Activated CD8-positive, alpha-beta T cell treated with anti-CD3 and anti-CD28 coated beads for 36 hours (primary cell): Measurements from ENCODE around the gene ORAI1. TPM values are rescaled to one million over a fixed set of nuclear protein-coding genes. Genes with fewer than 3 reads are reported as not detected.

Source experiments
- ATAC-seq: fragments of 200-7000 bp; cut with Tn5 transposase; one replicate; pipeline ENCODE4 v1.10.0; 2021; ENCODE audit warnings: mild to moderate bottlenecking, moderate library complexity
- CTCF ChIA-PET: fragments of 350-600 bp; sonication (Branson Sonifier 250); formaldehyde crosslinking; loops from one replicate; lab custom pipeline; 2021; ENCODE audit warnings: antibody characterized with exemption; lab: Charles Lee
- POLR2A ChIA-PET: fragments of 350-600 bp; sonication (Branson Sonifier 250); formaldehyde crosslinking; loops from one replicate; lab custom pipeline; 2021; ENCODE audit warnings: antibody characterized with exemption; lab: Charles Lee
- DNase-seq: peaks from one replicate; pipeline ENCODE4 v3.0.0-alpha.2; 2020
- H3K27ac Mint-ChIP-seq: one replicate; pipeline ENCODE4 v1.8.0; 2021; ENCODE audit warnings: mild to moderate bottlenecking, mixed read lengths
- H3K27me3 Mint-ChIP-seq: one replicate; pipeline ENCODE4 v1.8.0; 2021; ENCODE audit warnings: mixed read lengths
- H3K36me3 Mint-ChIP-seq: one replicate; pipeline ENCODE4 v1.8.0; 2021; ENCODE audit warnings: low read depth, mixed read lengths
- H3K4me1 Mint-ChIP-seq: one replicate; pipeline ENCODE4 v1.8.0; 2021; ENCODE audit warnings: low read depth, mixed read lengths
- H3K4me3 Mint-ChIP-seq: one replicate; pipeline ENCODE4 v1.8.0; 2021; ENCODE audit warnings: mild to moderate bottlenecking, moderate library complexity, mixed read lengths
- H3K9me3 Mint-ChIP-seq: one replicate; pipeline ENCODE4 v1.8.0; 2021; ENCODE audit warnings: mixed read lengths
- intact Hi-C: fragments of 100-400 bp; cut with micrococcal nuclease; formaldehyde crosslinking; loops from one replicate; pipeline ENCODE4 v1.10.0; 2022
- total RNA-seq, 2 experiments: library from RNA; stranded (reverse); gene quantifications; one replicate each; pipeline ENCODE4 v1.2.3, GENCODE V29; 2021
- TF ChIP-seq, protein P1 (sequence below): fragments of 200-600 bp; IDR thresholded peaks from one replicate; pipeline ENCODE4 v1.8.0; 2022; ENCODE audit warnings: antibody characterized with exemption, mild to moderate bottlenecking

The ORAI1 gene
- total RNA-seq, 2 experiments from 2014 or later = 37.0 to 38.1 TPM

DNA sequence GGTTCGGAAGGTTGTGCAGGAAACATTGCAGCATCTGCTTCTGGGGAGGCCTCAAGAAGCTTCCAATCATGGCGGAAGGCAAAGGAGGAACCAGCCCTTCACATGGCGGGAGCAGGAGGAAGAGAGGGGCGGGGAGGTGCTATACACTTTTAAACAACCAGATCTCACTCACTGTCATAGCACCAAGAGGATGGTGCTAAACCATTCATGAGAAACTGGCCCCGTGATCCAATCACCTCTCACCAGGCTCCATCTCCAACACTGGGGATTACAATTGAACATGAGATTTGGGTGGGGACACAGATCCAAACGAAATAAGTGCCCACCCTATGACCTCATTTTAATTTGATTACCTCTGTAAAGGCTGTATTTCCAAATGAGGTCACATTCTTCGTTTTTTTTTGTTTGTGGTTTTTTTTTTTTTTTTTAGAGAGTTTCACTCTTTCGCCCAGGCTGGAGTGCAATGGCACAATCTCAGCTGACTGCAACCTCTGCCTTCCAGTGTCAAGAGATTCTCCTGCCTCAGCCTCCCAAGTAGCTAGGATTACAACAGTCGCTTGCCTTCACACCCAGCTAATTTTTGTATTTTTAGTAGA is 11.4 kb upstream of the ORAI1 start:
- Mint-ChIP-seq H3K4me1 (no peaks in the 10 kb centered on the region), H3K4me3 (no peak overlapping the region), H3K27me3 (no peaks in the 10 kb centered on the region), H3K36me3 (no peaks in the 10 kb centered on the region), H3K9me3 (no peaks in the 10 kb centered on the region), H3K27ac (no peak overlapping the region)
- intact Hi-C loops = no loop called here
- no peak for DNase-seq
- ATAC-seq = no peak
- TF ChIP-seq, protein P1, sequence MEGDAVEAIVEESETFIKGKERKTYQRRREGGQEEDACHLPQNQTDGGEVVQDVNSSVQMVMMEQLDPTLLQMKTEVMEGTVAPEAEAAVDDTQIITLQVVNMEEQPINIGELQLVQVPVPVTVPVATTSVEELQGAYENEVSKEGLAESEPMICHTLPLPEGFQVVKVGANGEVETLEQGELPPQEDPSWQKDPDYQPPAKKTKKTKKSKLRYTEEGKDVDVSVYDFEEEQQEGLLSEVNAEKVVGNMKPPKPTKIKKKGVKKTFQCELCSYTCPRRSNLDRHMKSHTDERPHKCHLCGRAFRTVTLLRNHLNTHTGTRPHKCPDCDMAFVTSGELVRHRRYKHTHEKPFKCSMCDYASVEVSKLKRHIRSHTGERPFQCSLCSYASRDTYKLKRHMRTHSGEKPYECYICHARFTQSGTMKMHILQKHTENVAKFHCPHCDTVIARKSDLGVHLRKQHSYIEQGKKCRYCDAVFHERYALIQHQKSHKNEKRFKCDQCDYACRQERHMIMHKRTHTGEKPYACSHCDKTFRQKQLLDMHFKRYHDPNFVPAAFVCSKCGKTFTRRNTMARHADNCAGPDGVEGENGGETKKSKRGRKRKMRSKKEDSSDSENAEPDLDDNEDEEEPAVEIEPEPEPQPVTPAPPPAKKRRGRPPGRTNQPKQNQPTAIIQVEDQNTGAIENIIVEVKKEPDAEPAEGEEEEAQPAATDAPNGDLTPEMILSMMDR = no peak
- ChIA-PET CTCF (interaction anchor here (1.8 kb wide), 1 partner anchor 10 kb away, joined by 3 read pairs; no protein-coding TSS in a partner anchor), POLR2A (interaction anchor here (1.6 kb wide), 1 partner anchor 13 kb away, joined by 5 read pairs; no protein-coding TSS in a partner anchor)

DNA sequence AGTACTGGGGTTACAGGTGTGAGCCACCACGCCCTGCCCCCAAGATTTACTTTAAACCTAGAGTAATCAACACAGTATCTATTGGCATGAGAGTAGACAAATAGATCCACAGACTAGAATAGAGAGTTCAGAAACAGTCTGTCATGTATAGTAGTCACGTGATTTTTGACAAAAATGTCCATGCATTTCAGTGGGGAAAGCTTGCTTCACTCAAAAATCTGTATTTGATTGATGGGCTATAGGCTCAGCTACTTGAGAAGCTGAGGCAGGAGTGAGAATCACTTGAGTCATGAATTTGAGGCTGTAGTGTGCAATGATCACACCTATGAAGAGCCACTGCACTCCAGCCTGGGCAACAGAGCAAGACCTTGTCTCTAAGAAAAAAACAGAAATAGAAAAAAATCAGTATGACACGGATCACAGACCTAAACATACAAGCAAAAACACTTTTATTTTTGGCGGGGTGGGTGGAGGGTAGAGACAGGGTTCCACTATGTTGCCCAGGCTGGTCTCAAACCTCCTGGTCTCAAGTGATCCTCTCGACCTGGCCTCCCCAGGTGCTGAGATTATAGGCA is 7.6 kb upstream of the ORAI1 start:
- ChIA-PET POLR2A (interaction anchor here (1.1 to 1.7 kb wide), 2 partner anchors 9 to 79 kb away, joined by 3 read pairs; no protein-coding TSS in a partner anchor), CTCF (interaction anchor here (0.5 to 1.7 kb wide), 3 partner anchors 15 to 142 kb away, joined by 3 to 4 read pairs (median 3); no protein-coding TSS in a partner anchor)
- TF ChIP-seq, protein P1 = no peak
- Mint-ChIP-seq H3K4me1 (peaks cover 2% of the 10 kb centered on the region), H3K9me3 (no peaks in the 10 kb centered on the region), H3K27ac (no peak overlapping the region), H3K36me3 (no peaks in the 10 kb centered on the region), H3K27me3 (no peaks in the 10 kb centered on the region), H3K4me3 (no peak overlapping the region)
- DNase-seq (no peak), ATAC-seq (no peak)
- intact Hi-C loops = no loop called here

DNA sequence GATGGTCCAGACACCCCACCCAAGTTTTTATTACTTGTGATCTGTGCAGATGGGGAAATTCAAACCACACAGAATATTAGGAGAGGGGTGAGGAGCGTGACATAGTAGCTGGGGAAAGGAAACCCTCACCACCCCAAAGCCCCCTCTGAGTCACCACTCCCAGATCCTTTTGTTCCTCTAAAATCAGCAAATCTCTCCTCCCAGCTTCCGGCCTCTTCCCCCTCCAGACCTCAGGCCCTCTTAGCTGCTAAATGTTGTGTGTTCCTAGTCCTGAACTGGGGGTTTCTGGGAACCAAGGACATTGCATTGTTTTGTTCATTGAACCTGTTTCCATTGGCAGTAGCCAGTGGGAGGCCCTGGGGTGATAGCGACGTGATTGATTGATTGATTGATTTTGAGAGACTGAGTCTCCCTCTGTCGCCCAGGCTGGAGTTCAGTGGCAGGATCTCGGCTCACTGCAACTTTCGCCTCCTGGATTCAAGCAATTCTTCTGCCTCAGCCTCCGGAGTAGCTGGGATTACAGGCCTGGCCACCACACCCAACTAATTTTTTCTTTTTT is 5.9 kb upstream of the ORAI1 start:
- no peaks in the 10 kb centered on the region for H3K9me3 Mint-ChIP-seq
- DNase-seq = no peak
- no peaks in the 10 kb centered on the region for H3K27me3 Mint-ChIP-seq
- intact Hi-C loops = loop anchor here (10.0 kb wide), 2 partner anchors 66 to 116 kb away; no protein-coding TSS in a partner anchor
- H3K4me1 Mint-ChIP-seq = peaks cover 8% of the 10 kb centered on the region
- no peak overlapping the region for H3K27ac Mint-ChIP-seq
- ChIA-PET CTCF (interaction anchor here (0.9 to 9.2 kb wide), 4 partner anchors 46 to 143 kb away, joined by 3 to 69 read pairs (median 4); no protein-coding TSS in a partner anchor), POLR2A (interaction anchor here (0.9 kb wide), 1 partner anchor 16 kb away, joined by 4 read pairs; no protein-coding TSS in a partner anchor)
- TF ChIP-seq, protein P1 = no peak
- no peak overlapping the region for H3K4me3 Mint-ChIP-seq
- no peaks in the 10 kb centered on the region for H3K36me3 Mint-ChIP-seq
- ATAC-seq = no peak

DNA sequence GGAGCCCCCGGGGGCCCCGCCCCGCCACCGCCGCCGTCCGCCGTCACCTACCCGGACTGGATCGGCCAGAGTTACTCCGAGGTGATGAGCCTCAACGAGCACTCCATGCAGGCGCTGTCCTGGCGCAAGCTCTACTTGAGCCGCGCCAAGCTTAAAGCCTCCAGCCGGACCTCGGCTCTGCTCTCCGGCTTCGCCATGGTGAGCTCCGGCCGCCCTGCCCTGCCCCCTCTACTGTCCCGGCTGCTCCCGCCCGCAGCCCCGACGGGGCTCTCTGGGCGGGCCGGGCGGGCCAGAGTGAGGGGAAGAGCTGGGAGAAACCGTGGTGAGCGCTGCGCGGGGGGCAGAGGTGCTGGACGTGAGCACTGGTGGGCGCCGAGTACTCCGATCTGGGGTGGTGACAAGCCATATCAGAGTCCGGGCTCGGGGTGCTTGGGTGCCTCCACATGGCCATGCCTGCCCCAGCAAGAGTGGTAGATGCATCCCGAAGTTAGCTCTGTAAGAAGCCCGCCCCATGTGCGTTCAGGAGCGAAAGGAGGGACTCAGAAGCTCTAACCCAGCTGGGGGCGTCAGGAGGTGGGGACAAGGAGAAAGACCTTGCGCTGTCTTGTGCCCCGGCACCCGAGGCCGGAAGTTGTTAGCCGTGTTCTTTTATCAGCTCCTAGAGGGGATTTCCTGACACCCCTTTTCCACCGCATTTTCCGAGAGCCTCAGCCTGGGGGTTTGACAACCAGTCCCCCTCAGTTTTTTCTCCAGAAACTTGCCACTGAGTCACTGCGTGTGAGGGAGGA is 717 bp downstream of the ORAI1 start:
- intact Hi-C loops = loop anchor here (5.0 to 10.0 kb wide), 4 partner anchors 35 to 122 kb away; no protein-coding TSS in a partner anchor
- TF ChIP-seq, protein P1 = no peak
- ATAC-seq (peak; percentile 66), DNase-seq (peak; percentile 96)
- Mint-ChIP-seq H3K27me3 (no peaks in the 10 kb centered on the region), H3K9me3 (no peaks in the 10 kb centered on the region), H3K36me3 (peaks cover 39% of the 10 kb centered on the region), H3K4me1 (peaks cover 38% of the 10 kb centered on the region), H3K4me3 (peak overlapping the region; percentile 94), H3K27ac (peak overlapping the region; percentile 97)
- ChIA-PET POLR2A (interaction anchor here (0.6 to 5.3 kb wide), 34 partner anchors 9 to 174 kb away, joined by 3 to 69 read pairs (median 5); partner anchors contain the start of genes KDM2B and MORN3), CTCF (interaction anchor here (0.9 to 9.2 kb wide), 20 partner anchors 10 to 167 kb away, joined by 3 to 76 read pairs (median 6); partner anchors contain the start of genes KDM2B, MORN3, RHOF and TMEM120B)
